H1 (cell line): Measurements from ENCODE around the gene TOMM22. TPM values are rescaled to one million over a fixed set of nuclear protein-coding genes. Genes with fewer than 3 reads are reported as not detected.

Experiments
- CHD1 ChIP-seq: IDR thresholded peaks from 2 replicates; pipeline ENCODE4 v1.6.1; 2012; ENCODE audit warnings: low read depth, low read length, improper control_type of control experiment
- EZH2 ChIP-seq: fragments of 200-600 bp; sonication (generic); IDR thresholded peaks from 2 replicates; pipeline ENCODE4 v1.7.1; 2012; ENCODE audit warnings: low read depth, mild to moderate bottlenecking, moderate library complexity, low read length, inconsistent platforms; ENCODE audit not compliant: severe bottlenecking
- FOSL1 ChIP-seq: IDR thresholded peaks from 2 replicates; pipeline ENCODE4 v1.6.1; 2011; ENCODE audit warnings: mild to moderate bottlenecking, low read depth, low read length, moderate library complexity; ENCODE audit not compliant: insufficient read depth
- TAF1 ChIP-seq: IDR thresholded peaks from 2 replicates; pipeline ENCODE4 v1.6.1; 2011; ENCODE audit warnings: mild to moderate bottlenecking, low read depth, low read length
- TBP ChIP-seq: IDR thresholded peaks from 2 replicates; pipeline ENCODE4 v1.6.1; 2011; ENCODE audit warnings: low read depth, low read length, improper control_type of control experiment
- polyA plus RNA-seq, 7 experiments: library from polyadenylated mRNA; depleted of rRNA in 3 of 7; stranded (reverse) in 5 of 7; unstranded in 2 of 7; fragments of >200 nt in 5 of 7; fragments of 200-250 nt in 2 of 7; gene quantifications; 1 replicate in 5 of 7; 2 replicates in 1 of 7; 4 replicates in 1 of 7; pipeline versions ENCODE4 v1.2.1 to v1.2.3, GENCODE V29; 2011 to 2013; ENCODE audit warnings: missing spikeins in 2 of 7, mixed read lengths in 2 of 7
- total RNA-seq: library from RNA; stranded (reverse); fragmentation: NEBNext Ultra II Directional; extraction: Animal tissue kit (Norgen Biotek cat#: 25700); gene quantifications from 2 replicates; pipeline ENCODE4 v1.2.1, GENCODE V29; 2021

The TOMM22 gene
- total and polyA plus RNA-seq, 2 of the 8 experiments (the other 6 are each of a cell fraction or from before 2014, with no cell fraction given) = 84.0 to 125 TPM

GRCh38 chr22:38697425-38698089, 15.8 kb downstream of the TOMM22 start (continued):
- TF ChIP-seq EZH2 (no peak), CHD1 (no peak), TBP (no peak), TAF1 (no peak), FOSL1 (no peak)
